Muscle of arm (tissue), 12 donors: ENCODE results near the gene QDPR. TPM values are rescaled to one million over a fixed set of nuclear protein-coding genes. Genes with fewer than 3 reads are reported as not detected.
"Not testable (repeated sequence)": the region's sequence is repeated elsewhere in the genome, so short reads cannot be mapped to it uniquely, and the experiment has no call there.

ENCODE experiments used
- DNase-seq: peaks from one replicate; pipeline ENCODE4 v3.0.0-alpha.2; 2013
- polyA plus RNA-seq, 12 donors: library from polyadenylated mRNA; unstranded; fragments of 120-200 nt; gene quantifications; one replicate each; pipeline ENCODE4 v1.2.1, GENCODE V29; 2013; ENCODE audit not compliant: insufficient read length in 12 of 12

The QDPR gene
- polyA plus RNA-seq, 12 donors = 34.4 to 105 (median 73.8) TPM; not detected in 1

DNA sequence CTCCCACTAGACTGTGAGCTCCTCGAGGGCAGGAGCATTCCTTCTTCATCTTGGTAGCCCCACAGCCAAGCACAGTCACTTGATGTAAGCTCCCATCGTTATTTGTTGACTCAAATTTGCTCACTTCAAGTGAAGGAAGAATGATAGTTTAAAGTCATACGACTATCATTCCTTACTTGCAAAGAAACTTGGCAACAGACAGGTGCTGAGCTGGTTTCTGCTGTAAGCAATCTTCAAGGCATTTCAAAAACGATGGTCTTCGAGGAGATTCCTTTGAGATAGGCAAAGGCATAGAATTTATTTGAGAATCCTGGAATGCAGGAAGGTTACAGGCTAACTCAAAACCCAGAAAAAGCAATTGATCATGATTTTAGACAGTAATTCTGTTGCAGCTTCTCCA, 64.8 kb downstream of the QDPR start:
- no peak for DNase-seq

DNA sequence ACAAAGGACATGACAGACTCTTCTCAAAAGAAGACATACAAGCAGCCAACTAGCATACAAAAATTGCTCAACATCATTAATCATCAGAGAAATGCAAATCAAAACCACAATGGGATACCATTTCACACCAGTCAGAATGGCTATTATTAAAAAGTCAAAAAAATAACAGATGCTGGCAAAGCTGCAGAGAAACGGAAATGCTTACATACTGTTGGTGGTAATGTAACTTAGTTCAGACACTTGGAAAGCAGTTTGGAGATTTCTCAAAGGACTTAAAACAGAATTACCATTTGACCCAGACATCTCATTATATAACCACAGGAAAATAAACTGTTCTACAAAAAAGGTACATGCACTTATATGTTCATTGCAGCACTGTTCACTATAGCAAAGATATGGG, 69.4 kb downstream of the QDPR start:
- DNase-seq = not testable (repeated sequence)

DNA sequence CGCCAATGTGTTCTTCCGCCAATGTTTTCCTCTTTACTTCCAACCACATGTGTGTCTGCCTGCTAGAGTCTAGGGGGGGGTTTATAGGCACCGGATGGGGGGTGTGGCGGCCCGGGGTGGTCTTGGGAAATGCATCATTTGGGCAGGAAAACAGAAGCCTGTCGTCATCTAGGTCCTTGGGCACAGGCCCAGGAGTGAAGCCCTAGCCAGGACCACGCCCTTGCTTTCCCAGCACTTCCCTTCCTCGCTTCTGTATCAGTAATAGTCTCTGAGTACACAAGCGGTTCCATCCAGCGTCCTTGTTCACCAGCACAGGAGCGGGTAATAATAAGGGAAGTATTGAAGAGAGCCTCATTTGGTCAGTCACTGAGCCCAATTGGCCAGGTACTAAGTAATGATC, 74.5 kb downstream of the QDPR start:
- DNase-seq = no peak

GRCh38 chr4:17436750-17437090, 75.2 kb downstream of the QDPR start:
- no peak for DNase-seq

Other genes starting within 250 kb of the QDPR start
- under 1 TPM in 1 of 12 donors, not detected in 11; 0.29 TPM for gene CLRN2, start 3.1 kb upstream of the QDPR start, polyA plus RNA-seq
- gene LAP3, start 65.1 kb upstream of the QDPR start, polyA plus RNA-seq = 10 to 100 TPM in 11 of 12 donors, not detected in 1; 37.7 to 54.0 (median 45.7) TPM
- gene MED28, start 102.6 kb upstream of the QDPR start, polyA plus RNA-seq = 10 to 100 TPM; 24.9 to 95.0 (median 30.9) TPM